ENCODE measurements around the gene PRAME.
"Not testable (repeated sequence)": the region's sequence is repeated elsewhere in the genome, so short reads cannot be mapped to it uniquely, and the experiment has no call there.

The PRAME gene

DNA sequence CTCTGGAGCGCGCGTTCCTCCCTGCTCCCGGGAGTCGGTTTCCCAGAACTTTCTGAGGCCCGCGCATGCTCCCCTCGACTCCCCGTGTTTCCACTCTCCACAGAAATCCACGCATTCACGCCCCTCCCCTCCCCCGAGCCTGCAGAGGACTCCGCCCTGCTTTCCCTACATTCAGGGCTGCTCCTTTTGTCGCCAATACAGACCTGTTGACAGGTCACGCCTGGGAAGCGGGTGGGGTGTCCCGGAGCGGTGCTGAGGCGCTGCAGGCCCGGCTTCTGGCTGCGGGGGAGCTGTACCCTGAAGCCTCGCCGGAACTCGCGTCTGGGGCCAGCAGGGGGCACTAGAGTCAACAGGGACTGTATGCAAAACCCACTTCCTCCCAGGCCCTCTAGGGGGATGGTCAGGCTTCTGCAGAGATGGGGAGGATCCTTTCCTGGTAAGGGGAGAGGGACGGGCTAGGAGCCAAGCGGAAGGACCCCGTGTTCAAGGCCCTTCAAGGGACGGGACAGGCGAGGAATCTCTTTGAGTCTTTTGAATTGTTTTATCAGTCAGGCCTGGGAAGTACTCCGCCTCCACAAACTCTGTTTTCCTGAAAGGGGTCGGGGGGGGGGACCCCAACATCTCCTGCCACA is at the start of gene PRAME:
TSS of gene PRAME (minus strand) at position 294 of the 632 bp plus-strand sequence. CDS start 2,433 bp downstream, outside the sequence.
- peak; percentile 44 for DNase-seq

DNA sequence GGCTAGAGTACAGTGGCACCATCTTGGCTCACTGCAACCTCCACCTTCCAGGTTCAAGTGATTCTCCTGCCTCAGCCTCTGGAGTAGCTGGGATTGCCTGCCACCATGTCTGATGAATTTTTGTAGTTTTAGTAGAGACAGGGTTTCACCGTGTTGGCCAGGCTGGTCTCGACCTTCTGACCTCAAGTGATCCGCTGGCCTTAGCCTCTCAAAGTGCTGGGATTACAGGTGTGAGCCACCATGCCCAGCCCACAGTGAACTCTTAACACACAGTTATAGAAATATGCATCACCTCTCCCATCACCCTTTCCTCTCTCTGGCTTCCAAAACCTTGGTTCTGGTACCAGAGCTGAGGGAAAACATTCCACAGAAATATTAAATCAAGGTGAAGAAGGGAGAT is 49.0 kb upstream of the PRAME start:
- DNase-seq: not testable (repeated sequence)

DNA sequence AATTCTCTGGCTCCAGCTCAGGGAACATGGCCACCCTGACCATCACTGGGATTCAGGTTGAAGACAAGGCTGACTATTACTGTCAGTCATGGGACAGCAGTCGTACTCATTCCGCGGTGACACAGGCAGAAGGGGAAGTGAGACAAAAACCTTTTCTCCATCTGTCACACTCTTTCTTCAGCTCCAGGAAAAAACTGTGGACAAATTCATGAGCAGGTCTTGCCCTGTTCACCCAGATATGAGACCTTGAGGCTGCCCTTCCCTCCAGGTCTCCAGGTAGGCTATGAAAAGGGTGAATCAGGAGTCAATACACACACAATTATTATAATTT is 46.0 kb upstream of the PRAME start:
- no peak for DNase-seq

- DNase-seq: no peak
These were observed 45.4 kb upstream of the PRAME start for GRCh38 chr22:22604326-22605073.

- no peak for DNase-seq
These were observed 44.4 kb upstream of the PRAME start for GRCh38 chr22:22603470-22603947.

DNA sequence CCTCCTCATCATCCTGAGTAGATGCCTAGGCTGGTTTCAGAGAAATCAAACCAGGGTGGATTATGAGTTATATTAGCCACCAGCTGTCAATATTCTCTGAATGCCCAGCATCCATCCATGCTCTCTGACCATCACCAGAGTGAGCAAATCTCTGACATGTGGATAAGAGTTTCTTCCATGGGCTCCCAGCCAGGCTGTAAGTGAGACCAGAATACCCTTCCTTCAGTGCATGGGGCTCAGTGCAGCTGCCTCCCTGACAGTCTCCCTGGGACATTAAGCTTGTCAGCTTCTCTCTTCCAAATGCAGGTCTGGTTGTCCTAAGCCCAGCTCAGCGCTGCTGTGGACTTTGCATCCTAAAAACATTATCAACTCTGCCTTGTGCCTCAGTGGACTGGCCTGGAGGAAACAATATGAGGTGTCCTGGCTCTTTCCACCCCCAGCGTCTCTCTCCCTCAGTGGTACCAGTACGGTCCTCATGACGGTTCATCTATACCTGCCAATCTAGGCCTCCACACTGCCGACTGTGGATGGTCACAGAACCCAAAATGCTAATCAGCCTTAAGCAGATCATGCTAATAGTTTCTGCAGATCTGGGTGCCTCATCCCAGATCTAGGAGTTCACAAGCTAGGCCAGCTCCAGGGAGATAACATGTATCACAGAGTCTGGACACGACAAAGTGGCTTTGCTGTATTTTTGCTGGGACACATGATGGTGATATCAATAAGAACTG is 41.6 kb upstream of the PRAME start:
- DNase-seq: no peak

DNA sequence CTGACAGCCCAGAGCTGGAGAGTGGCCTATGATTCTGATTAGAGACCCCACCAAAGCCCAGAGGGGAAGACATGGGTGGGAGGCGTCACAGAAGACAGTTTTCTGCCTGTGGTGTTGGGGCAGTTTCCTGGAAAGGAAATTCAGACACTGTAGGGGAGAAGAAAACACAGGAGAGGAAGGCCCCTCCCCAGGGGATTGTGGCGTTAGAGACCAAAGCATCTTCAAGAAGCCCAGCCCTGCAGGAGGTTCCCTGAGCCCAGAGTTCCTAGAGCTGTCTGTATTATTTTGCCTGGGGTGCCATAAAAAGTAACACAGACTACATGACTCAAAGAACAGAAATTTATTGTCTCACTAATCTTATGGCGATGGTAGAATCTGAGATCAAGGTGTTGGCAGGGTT is 40.2 kb upstream of the PRAME start:
- DNase-seq: no peak

DNA sequence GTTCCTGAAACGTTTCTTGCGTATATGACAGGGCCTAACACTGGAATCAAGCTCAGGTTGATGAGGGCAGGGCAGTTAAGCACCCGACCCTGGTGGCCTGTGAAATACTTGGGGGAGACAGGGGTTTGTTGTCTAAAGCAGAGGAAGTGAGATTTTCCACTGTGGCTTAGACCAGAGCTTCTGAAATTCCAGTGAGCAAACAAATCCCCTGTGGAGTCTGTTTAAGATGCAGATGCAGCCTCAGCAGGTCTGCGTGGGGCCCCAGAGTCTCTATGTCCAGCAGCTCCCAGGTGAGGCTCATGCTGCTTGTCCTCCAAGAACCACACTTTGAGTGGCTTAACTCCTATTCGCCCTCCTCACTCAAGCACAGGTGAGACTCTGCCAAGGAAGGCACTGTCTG is 39.1 kb upstream of the PRAME start:
- no peak for DNase-seq

DNA sequence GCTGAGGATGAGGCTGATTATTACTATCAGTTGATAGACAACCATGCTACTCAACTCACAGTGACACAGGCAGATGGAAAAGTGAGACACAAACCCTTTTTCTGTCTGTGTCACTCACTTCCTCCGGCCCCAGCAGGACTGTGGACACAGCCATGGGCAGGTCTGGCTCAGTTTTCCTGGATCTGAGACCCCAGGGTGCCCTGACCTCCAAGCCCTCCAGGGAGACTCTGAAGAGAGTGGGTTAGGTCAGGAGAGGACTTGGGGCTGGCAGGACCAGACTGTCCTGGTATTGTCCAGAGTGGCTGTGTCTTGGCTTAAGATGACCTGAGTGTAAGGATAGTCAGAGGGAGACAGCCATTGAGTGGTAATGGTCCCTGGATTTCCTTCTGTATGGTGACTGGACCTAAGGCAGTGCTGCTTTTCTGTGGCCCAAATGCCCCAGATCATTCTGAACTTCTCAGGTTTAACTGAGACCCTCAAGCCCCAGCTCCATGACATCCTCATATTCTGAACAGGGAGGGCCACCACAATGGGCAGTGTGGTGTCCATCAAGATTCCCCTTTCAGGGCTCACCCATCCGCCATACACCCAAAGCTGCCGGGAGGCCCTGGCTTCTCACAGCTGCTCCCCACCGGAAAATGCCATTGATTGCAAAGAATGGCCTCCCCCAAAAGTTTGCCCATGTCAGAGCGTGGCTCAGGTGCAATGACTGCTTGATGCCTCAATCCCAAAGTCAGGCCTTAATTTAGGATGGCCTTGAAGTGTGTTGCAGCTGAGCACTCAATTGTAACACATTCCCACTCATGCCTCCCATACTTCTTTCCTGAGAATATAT is 36.2 kb upstream of the PRAME start:
- no peak for DNase-seq

GRCh38 chr22:22593964-22594656 is 35.0 kb upstream of the PRAME start:
- no peak for DNase-seq

DNA sequence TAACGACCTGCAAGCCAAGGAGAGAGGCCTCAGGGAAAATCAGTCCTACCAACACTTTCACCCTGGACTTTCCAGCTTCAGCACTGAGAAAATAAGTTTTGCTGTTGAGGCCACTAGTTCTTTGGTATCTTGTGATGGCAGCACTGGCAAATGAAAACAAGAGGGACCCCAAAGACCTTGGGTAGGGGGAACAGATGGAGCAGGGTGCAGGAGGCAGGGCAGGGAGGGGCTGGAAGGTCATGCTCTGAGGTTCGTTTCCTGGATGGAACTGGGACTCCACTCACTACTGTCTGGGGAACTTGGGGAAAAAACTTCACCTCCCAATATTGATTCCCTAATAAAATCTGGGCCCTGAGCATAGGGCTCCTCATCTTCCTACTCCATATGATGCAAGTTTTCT is 34.2 kb upstream of the PRAME start:
- no peak for DNase-seq

DNA sequence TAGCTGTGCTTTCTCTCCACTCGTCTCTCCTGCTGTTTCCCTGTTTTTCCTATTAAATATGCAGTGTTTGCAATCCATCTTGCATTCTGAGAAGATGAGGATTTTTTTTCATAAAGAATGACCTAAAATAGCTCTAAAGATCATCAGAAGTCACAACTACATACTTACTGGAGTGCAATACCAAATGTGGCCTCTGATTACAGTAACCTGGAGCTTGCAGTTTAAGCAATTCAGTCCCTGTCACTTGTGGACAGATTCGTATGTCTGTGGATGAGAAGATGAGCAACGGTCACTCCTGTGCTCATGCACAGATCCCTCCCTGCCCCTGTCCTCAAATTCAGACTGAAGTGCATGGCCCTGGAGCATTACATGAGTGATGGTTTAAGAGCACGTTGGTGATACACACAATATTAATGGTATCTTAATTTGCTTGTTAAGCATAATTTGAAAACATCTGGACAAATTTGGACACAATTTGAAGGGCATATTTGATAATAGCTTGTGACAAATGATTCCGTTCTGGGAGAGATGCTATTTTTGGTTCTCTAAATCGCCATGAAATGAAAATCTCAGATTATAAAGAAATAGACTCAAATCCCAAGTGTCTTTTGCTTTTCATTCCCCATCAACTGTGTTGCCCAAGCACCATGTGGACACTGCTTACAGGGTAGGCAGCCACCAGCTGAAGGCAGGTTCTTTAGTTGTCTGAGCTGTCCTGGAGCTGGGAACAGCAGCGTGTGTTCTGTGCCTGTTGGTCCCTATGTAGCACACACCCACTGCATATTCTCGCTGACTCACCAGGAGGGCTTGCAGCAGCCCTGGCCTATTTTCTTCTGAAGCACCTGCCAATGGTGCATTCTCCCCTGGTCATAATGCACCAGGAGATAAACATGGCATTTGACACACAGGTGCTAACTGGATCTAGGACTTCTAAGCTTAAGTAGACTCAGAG is 32.6 kb upstream of the PRAME start:
- no peak for DNase-seq

DNA sequence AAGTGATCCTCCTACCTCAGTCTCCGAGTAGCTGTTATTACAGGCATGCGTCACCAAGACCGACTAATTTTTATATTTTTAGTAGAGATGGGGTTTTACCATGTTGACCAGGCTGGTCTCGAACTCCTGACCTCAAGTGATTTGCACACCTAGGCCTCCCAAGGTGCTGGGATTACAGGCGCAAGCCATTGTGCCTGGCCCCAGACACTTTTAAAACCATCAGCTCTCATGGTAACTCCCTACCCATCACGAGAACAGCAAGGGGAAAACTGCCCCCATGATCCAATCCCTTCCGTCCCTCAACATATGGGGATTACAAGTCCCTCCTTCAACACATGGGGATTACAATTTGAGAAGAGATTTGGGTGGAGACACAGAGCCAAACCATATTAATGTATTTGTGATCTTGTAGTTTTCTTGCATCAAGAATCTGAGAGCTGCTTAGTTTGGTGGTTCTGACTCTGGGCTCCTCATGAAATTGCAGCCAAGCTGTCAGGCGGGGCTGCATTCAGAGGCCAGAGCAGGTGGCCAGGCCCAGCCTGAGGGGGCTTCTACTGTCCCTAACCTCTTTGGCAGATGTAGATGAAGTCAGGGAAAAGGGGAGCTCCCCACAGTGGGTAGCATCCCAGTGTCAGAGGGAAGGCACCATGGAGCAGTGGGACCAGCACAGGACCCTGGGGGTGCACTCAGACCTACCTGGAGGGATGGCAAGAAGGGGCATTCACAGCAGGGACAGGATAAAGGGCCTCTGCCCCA is 31.2 kb upstream of the PRAME start:
- DNase-seq: no peak

DNA sequence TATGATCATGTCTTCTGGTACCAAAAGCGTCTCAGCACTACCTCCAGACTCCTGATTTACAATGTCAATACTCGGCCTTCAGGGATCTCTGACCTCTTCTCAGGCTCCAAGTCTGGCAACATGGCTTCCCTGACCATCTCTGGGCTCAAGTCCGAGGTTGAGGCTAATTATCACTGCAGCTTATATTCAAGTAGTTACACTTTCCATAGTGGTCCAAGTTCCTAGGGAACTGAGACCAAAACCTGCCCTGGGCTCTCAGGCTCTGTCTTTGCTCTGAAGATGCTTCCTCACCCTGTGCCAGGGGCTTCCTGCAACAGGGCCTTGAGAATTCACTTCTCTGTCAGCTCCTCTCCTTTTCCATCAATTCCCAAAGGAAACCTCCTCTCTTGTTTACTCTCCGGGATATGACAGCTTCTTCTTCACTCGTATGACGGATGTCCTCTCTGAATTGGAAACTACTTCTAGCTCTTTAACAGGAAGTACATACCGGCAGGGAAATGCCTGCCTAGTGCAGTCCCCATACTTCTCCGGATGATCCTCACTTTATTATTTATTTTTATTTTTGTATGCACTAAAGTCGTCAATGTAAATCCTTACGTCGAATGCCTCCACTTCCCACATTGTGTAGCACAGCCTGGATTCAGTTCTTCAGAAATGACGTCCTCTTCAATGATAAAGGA is 29.6 kb upstream of the PRAME start:
- no peak for DNase-seq

DNA sequence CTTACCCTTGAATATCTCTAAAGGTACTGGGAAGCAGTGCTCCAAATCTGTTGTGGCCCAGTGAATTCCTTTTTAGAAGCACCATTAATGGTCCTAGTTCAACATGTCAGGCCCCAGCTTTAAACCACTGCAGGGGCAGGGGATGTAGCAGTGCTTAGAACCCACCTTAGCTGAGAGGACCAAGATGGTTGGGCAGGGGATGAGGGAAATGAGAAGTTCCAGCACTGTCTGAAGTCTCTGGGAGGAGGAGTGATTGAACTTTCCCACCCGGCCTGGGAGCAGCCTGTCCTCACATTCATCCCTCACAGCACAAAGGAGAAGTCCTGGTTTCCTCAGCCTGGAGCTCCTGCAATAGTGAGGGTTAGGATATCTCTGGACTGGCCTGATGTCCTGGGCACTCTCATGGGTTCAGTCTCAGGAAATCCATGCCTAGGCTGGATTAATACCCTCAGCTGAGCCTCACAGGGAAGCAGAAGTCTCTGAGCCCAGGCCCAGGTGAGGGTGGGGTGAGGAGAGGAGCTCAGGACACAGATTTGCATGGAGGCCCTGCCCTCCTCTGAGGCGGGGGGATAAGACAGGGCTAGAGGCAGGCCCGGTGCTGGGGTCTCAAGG is 28.6 kb upstream of the PRAME start:
- no peak for DNase-seq

- DNase-seq: no peak
These were observed 25.7 kb upstream of the PRAME start for GRCh38 chr22:22584722-22585121.

DNA sequence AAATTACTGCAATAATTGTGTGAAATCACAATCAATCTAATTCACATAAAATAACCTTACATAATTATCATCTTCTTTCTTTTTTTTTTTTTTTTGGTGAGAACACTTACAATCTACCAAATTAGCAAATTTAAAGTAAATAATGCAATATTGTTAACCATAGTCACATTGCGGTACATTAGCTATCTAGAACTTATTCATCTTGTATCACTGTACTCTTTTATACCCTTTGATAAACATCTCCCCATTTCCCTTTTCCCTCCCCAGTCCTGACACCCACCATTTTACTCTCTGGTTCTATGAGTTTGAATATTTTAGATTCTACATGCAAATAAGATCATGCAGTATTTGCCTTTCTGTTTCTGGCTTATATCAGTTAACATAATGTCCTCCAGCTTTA is 24.0 kb upstream of the PRAME start:
- no peak for DNase-seq

DNA sequence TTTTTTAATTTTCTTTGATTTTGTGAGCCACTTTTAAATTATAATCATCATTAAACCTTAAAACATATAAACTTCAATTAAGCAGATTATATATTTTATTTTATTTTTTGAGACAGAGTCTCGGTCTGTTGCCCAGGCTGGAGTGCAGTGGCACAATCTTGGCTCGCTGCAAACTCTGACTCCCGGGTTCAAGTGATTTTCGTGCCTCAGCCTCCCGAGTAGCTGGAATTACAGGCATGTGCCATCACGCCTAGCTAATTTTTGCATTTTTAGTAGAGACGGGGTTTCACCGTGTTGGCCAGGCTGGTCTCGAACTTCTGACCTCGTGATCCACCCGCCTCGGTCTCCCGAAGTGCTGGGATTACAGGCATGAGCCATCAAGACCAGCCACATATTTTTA is 22.5 kb upstream of the PRAME start:
- not testable (repeated sequence) for DNase-seq

DNA sequence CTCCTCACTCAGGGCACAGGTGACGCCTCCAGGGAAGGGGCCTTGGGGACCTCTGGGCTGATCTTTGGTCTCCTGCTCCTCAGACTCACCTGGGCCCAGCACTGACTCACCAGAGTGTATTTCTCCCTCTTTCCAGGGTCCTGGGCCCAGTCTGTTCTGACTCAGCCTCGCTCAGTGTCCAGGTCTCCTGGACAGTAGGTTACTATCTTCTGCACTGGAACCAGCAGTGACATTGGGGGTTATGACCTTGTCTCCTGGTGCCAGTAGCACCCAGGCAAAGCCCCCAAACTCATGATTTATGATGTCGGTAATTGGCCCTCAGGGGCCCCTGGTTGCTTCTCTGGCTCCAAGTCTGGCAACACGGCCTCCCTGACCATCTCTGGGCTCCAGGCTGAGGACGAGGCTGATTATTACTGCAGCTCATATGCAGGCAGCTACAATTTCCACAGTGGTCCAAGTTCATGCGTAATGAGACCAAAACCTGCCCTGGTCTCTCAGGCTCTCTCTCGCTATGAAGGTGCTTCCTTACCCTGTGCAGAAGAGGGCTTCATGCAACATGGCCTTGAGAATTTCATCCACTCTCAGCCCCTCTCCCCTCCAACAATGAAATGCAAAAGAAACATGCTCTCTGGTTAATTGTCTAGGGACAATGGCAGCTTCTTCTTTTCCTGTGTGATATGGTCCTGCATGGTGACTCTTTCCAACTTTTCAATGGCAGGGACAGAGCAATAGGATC is 21.0 kb upstream of the PRAME start:
- DNase-seq: no peak

All from GOT3 (cell line).